H1 (cell line): ENCODE measurements around the gene ADGB. TPM values are rescaled to one million over a fixed set of nuclear protein-coding genes. Genes with fewer than 3 reads are reported as not detected.

Experiments used
- BCL11A ChIP-seq, 2 experiments: IDR thresholded peaks; one replicate each; pipeline ENCODE4 v1.6.1; 2011; ENCODE audit warnings: low read depth in 2 of 2, low read length in 2 of 2, mild to moderate bottlenecking in 2 of 2
- CHD1 ChIP-seq: IDR thresholded peaks from 2 replicates; pipeline ENCODE4 v1.6.1; 2012; ENCODE audit warnings: low read depth, low read length, improper control_type of control experiment
- EGR1 ChIP-seq: IDR thresholded peaks from 2 replicates; pipeline ENCODE4 v1.6.1; 2011; ENCODE audit warnings: low read depth, low read length, borderline replicate concordance
- MAFK ChIP-seq: IDR thresholded peaks from 2 replicates; pipeline ENCODE4 v1.6.1; 2012; ENCODE audit warnings: low read depth, mild to moderate bottlenecking, improper control_type of control experiment, low read length
- NRF1 ChIP-seq: IDR thresholded peaks from 2 replicates; pipeline ENCODE4 v1.6.1; 2011; ENCODE audit warnings: mild to moderate bottlenecking, low read depth, low read length, improper control_type of control experiment
- POLR2A ChIP-seq, 2 experiments: IDR thresholded peaks; 1 replicate in 1 of 2; 2 replicates in 1 of 2; pipeline ENCODE4 v1.6.1; 2011; ENCODE audit warnings: low read depth in 2 of 2, low read length in 2 of 2, mild to moderate bottlenecking in 2 of 2; ENCODE audit errors: control extremely low read depth in 1 of 2
- POLR2AphosphoS5 ChIP-seq: IDR thresholded peaks from 2 replicates; pipeline ENCODE4 v1.6.1; 2011; ENCODE audit warnings: low read depth, low read length
- SAP30 ChIP-seq: fragments of 300-600 bp; sonication (generic); IDR thresholded peaks from 2 replicates; pipeline ENCODE4 v1.7.1; 2012; ENCODE audit warnings: low read length, moderate library complexity, mild to moderate bottlenecking, inconsistent platforms; ENCODE audit not compliant: insufficient read depth, insufficient replicate concordance
- SIN3A ChIP-seq, 2 experiments: IDR thresholded peaks in 1 of 2; conservative IDR thresholded peaks in 1 of 2; 2 replicates each; pipeline ENCODE4 v1.6.1; 2011 to 2012; ENCODE audit warnings: low read length in 2 of 2, improper control_type of control experiment in 1 of 2, low read depth in 1 of 2, mild to moderate bottlenecking in 1 of 2
- SIRT6 ChIP-seq: IDR thresholded peaks from one replicate; pipeline ENCODE4 v1.7.1; 2012; ENCODE audit warnings: low read length, inconsistent platforms
- TAF7 ChIP-seq: optimal IDR thresholded peaks from 2 replicates; pipeline ENCODE3; 2011; ENCODE audit warnings: low read depth, mild to moderate bottlenecking, inconsistent platforms, low read length, moderate library complexity, borderline replicate concordance
- ZNF274 ChIP-seq: IDR thresholded peaks from 2 replicates; pipeline ENCODE4 v1.7.0; 2012; ENCODE audit warnings: low read length, borderline replicate concordance; ENCODE audit errors: extremely low read depth
- polyA plus RNA-seq, 7 experiments: library from polyadenylated mRNA; depleted of rRNA in 3 of 7; stranded (reverse) in 5 of 7; unstranded in 2 of 7; fragments of >200 nt in 5 of 7; fragments of 200-250 nt in 2 of 7; gene quantifications; 1 replicate in 5 of 7; 2 replicates in 1 of 7; 4 replicates in 1 of 7; pipeline versions ENCODE4 v1.2.1 to v1.2.3, GENCODE V29; 2011 to 2013; ENCODE audit warnings: missing spikeins in 2 of 7, mixed read lengths in 2 of 7
- total RNA-seq: library from RNA; stranded (reverse); fragmentation: NEBNext Ultra II Directional; extraction: Animal tissue kit (Norgen Biotek cat#: 25700); gene quantifications from 2 replicates; pipeline ENCODE4 v1.2.1, GENCODE V29; 2021
- TF ChIP-seq, protein P1 (sequence below): fragments of 300-600 bp; sonication (generic); IDR thresholded peaks from 2 replicates; pipeline ENCODE4 v1.7.1; 2012; ENCODE audit warnings: low read length, moderate library complexity, mild to moderate bottlenecking, inconsistent platforms; ENCODE audit not compliant: insufficient replicate concordance

ADGB gene
- total and polyA plus RNA-seq, 2 of the 8 experiments (the other 6 are each of a cell fraction or from before 2014, with no cell fraction given): not detected

DNA sequence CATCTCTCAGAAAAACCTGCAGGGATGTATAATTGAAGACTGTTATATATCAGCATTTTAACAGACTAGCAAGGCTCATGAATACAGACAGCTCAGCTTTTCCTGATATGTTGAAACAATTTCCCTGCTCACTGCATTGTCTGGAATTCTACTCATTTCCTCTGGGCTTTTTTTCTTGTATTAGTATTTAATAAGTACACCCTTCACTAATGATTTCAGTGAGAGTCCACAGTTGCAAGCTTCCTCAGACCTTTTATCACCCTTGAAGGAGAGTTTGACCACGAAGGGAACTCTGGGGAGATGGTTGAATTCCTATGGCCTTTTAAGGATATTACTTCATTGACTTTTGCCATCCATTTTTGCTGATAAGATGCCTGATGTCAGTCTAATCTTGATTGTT, 248.7 kb downstream of the ADGB start (continued):
- TF ChIP-seq, protein P1, sequence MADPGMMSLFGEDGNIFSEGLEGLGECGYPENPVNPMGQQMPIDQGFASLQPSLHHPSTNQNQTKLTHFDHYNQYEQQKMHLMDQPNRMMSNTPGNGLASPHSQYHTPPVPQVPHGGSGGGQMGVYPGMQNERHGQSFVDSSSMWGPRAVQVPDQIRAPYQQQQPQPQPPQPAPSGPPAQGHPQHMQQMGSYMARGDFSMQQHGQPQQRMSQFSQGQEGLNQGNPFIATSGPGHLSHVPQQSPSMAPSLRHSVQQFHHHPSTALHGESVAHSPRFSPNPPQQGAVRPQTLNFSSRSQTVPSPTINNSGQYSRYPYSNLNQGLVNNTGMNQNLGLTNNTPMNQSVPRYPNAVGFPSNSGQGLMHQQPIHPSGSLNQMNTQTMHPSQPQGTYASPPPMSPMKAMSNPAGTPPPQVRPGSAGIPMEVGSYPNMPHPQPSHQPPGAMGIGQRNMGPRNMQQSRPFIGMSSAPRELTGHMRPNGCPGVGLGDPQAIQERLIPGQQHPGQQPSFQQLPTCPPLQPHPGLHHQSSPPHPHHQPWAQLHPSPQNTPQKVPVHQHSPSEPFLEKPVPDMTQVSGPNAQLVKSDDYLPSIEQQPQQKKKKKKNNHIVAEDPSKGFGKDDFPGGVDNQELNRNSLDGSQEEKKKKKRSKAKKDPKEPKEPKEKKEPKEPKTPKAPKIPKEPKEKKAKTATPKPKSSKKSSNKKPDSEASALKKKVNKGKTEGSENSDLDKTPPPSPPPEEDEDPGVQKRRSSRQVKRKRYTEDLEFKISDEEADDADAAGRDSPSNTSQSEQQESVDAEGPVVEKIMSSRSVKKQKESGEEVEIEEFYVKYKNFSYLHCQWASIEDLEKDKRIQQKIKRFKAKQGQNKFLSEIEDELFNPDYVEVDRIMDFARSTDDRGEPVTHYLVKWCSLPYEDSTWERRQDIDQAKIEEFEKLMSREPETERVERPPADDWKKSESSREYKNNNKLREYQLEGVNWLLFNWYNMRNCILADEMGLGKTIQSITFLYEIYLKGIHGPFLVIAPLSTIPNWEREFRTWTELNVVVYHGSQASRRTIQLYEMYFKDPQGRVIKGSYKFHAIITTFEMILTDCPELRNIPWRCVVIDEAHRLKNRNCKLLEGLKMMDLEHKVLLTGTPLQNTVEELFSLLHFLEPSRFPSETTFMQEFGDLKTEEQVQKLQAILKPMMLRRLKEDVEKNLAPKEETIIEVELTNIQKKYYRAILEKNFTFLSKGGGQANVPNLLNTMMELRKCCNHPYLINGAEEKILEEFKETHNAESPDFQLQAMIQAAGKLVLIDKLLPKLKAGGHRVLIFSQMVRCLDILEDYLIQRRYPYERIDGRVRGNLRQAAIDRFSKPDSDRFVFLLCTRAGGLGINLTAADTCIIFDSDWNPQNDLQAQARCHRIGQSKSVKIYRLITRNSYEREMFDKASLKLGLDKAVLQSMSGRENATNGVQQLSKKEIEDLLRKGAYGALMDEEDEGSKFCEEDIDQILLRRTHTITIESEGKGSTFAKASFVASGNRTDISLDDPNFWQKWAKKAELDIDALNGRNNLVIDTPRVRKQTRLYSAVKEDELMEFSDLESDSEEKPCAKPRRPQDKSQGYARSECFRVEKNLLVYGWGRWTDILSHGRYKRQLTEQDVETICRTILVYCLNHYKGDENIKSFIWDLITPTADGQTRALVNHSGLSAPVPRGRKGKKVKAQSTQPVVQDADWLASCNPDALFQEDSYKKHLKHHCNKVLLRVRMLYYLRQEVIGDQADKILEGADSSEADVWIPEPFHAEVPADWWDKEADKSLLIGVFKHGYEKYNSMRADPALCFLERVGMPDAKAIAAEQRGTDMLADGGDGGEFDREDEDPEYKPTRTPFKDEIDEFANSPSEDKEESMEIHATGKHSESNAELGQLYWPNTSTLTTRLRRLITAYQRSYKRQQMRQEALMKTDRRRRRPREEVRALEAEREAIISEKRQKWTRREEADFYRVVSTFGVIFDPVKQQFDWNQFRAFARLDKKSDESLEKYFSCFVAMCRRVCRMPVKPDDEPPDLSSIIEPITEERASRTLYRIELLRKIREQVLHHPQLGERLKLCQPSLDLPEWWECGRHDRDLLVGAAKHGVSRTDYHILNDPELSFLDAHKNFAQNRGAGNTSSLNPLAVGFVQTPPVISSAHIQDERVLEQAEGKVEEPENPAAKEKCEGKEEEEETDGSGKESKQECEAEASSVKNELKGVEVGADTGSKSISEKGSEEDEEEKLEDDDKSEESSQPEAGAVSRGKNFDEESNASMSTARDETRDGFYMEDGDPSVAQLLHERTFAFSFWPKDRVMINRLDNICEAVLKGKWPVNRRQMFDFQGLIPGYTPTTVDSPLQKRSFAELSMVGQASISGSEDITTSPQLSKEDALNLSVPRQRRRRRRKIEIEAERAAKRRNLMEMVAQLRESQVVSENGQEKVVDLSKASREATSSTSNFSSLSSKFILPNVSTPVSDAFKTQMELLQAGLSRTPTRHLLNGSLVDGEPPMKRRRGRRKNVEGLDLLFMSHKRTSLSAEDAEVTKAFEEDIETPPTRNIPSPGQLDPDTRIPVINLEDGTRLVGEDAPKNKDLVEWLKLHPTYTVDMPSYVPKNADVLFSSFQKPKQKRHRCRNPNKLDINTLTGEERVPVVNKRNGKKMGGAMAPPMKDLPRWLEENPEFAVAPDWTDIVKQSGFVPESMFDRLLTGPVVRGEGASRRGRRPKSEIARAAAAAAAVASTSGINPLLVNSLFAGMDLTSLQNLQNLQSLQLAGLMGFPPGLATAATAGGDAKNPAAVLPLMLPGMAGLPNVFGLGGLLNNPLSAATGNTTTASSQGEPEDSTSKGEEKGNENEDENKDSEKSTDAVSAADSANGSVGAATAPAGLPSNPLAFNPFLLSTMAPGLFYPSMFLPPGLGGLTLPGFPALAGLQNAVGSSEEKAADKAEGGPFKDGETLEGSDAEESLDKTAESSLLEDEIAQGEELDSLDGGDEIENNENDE: no peak
- no peak for TF ChIP-seq SAP30
- no peak for TF ChIP-seq POLR2AphosphoS5
- no peak for TF ChIP-seq EGR1
- no peak for TF ChIP-seq SIN3A (conservative IDR thresholded peaks at IDR 0.05 in 1 of 2, IDR thresholded peaks at IDR 0.05 in 1 of 2; ENCODE audit: low read depth in 1 of 2, low read length in 2 of 2)
- TF ChIP-seq BCL11A (IDR thresholded peaks at IDR 0.05; ENCODE audit: low read depth in 2 of 2, low read length in 2 of 2): no peak
- TF ChIP-seq POLR2A (IDR thresholded peaks at IDR 0.05; ENCODE audit: control extremely low read depth in 1 of 2, low read depth in 2 of 2, low read length in 2 of 2): no peak
- TF ChIP-seq ZNF274: no peak
- no peak for TF ChIP-seq SIRT6
- no peak for TF ChIP-seq NRF1
- no peak for TF ChIP-seq MAFK
- TF ChIP-seq TAF7: no peak
- no peak for TF ChIP-seq CHD1
